GM12878 (cell line): ENCODE results near the gene LAIR1. TPM values are rescaled to one million over a fixed set of nuclear protein-coding genes. Genes with fewer than 3 reads are reported as not detected.

Experiments used
- ATAC-seq: fragments of 200-7000 bp; cut with Tn5 transposase; 3 replicates; pipeline ENCODE4 v1.9.1; 2020; ENCODE audit warnings: mild to moderate bottlenecking, moderate library complexity
- BruUV-seq: library from RNA; stranded (reverse); fragments of 400-500 nt; replicated peaks from 2 replicates; lab custom pipeline; 2021; lab: Mats Ljungman, UMichigan
- CTCF ChIA-PET: fragments of 300-600 bp; sonication (Branson Sonifier 250); formaldehyde crosslinking; extraction: SDS; loops from one replicate; lab custom pipeline; 2021; ENCODE audit warnings: inconsistent platforms; lab: Yijun Ruan, JAX
- POLR2A ChIA-PET: fragments of 350-600 bp; formaldehyde crosslinking; extraction: SDS; loops from one replicate; lab custom pipeline; 2021; ENCODE audit warnings: inconsistent platforms; lab: Charles Lee
- RAD21 ChIA-PET: fragments of 300-600 bp; sonication (Branson Sonifier 250); formaldehyde crosslinking; loops from one replicate; lab custom pipeline; 2023; ENCODE audit warnings: antibody characterized with exemption; ENCODE audit not compliant: unreplicated experiment; lab: Charles Lee
- SMC1A ChIA-PET: fragments of 300-600 bp; sonication (Branson Sonifier 250); formaldehyde crosslinking; loops from one replicate; lab custom pipeline; 2023; ENCODE audit not compliant: unreplicated experiment, uncharacterized antibody; lab: Charles Lee
- DNase-seq: peaks from one replicate; pipeline ENCODE4 v3.0.0-alpha.2; 2011; ENCODE audit warnings: low read depth, low spot score
- FAIRE-seq: peaks from 3 replicates; lab custom pipeline; 2011; peaks lifted over from hg19 to GRCh38; lab: Jason Lieb, UNC
- H2AFZ ChIP-seq: 2 replicates; pipeline ENCODE4 v1.6.0; 2011; ENCODE audit warnings: low read depth, low read length, control low read depth; ENCODE audit not compliant: control insufficient read depth
- H3K27ac ChIP-seq: 2 replicates; pipeline ENCODE4 v1.5.1; 2011; ENCODE audit warnings: control low read depth; ENCODE audit not compliant: control insufficient read depth, insufficient read depth
- H3K27me3 ChIP-seq, 2 experiments: replicated peaks in 1 of 2; 2 replicates each; pipeline versions ENCODE4 v1.6.0 to v1.6.1; 2011; ENCODE audit warnings: low read length in 1 of 2; ENCODE audit not compliant: control insufficient read depth in 2 of 2, insufficient read depth in 2 of 2
- H3K36me3 ChIP-seq, 2 experiments: 2 replicates each; pipeline ENCODE4 v1.5.1; 2011; ENCODE audit warnings: low read length in 1 of 2; ENCODE audit not compliant: control insufficient read depth in 2 of 2, insufficient read depth in 2 of 2
- H3K4me1 ChIP-seq: 2 replicates; pipeline ENCODE4 v1.6.1; 2011; ENCODE audit warnings: mild to moderate bottlenecking, low read length, moderate library complexity, mixed read lengths; ENCODE audit not compliant: control insufficient read depth, insufficient read depth
- H3K4me2 ChIP-seq: 2 replicates; pipeline ENCODE4 v1.6.0; 2011; ENCODE audit warnings: control low read depth; ENCODE audit not compliant: control insufficient read depth, insufficient read depth
- H3K4me3 ChIP-seq: fragments of 200-600 bp; sonication (generic); 2 replicates; pipeline ENCODE4 v1.5.1; 2016
- H3K79me2 ChIP-seq: 2 replicates; pipeline ENCODE4 v1.6.0; 2011; ENCODE audit warnings: low read length; ENCODE audit not compliant: control insufficient read depth, insufficient read depth
- H3K9ac ChIP-seq: 2 replicates; pipeline ENCODE4 v1.8.0; 2011; ENCODE audit warnings: low read length, control low read depth, mixed read lengths; ENCODE audit not compliant: control insufficient read depth, insufficient read depth
- H3K9me3 ChIP-seq: replicated peaks from 3 replicates; pipeline ENCODE4 v1.5.1; 2011; ENCODE audit warnings: mild to moderate bottlenecking, low read length; ENCODE audit not compliant: control insufficient read depth, insufficient read depth
- H4K20me1 ChIP-seq: 2 replicates; pipeline ENCODE4 v1.6.0; 2011; ENCODE audit not compliant: control insufficient read depth, insufficient read depth
- BHLHE40 ChIP-seq, 2 experiments: fragments of 450-650 bp in 1 of 2; IDR thresholded peaks; 2 replicates each; pipeline ENCODE4 v1.6.1; 2011 to 2017; ENCODE audit warnings: low read depth in 2 of 2, borderline replicate concordance in 1 of 2, improper control_type of control experiment in 1 of 2, low read length in 1 of 2, mild to moderate bottlenecking in 1 of 2
- CEBPB ChIP-seq, 2 experiments: fragments of 150-350 bp in 1 of 2; IDR thresholded peaks; 2 replicates each; pipeline ENCODE4 v1.6.1; 2012 to 2014; ENCODE audit warnings: low read depth in 2 of 2, low read length in 2 of 2, borderline replicate concordance in 1 of 2, inconsistent platforms in 1 of 2
- CEBPZ ChIP-seq: fragments of 150-350 bp; IDR thresholded peaks from 2 replicates; pipeline ENCODE4 v1.6.1; 2016; ENCODE audit warnings: low read depth, low read length
- HDGF ChIP-seq: fragments of 450-650 bp; IDR thresholded peaks from 2 replicates; pipeline ENCODE4 v1.6.1; 2016; ENCODE audit warnings: antibody characterized with exemption
- MTA2 ChIP-seq: fragments of 450-650 bp; IDR thresholded peaks from 2 replicates; pipeline ENCODE4 v1.6.1; 2016; ENCODE audit warnings: low read depth, mild to moderate bottlenecking, moderate library complexity
- PAX8 ChIP-seq: fragments of 450-650 bp; IDR thresholded peaks from 2 replicates; pipeline ENCODE4 v1.6.1; 2017; ENCODE audit warnings: mild to moderate bottlenecking, moderate library complexity
- YBX1 ChIP-seq: fragments of 450-650 bp; IDR thresholded peaks from 2 replicates; pipeline ENCODE4 v1.6.1; 2016; ENCODE audit warnings: antibody characterized with exemption
- ZBTB4 ChIP-seq: fragments of 450-650 bp; formaldehyde crosslinking; IDR thresholded peaks from 2 replicates; pipeline ENCODE4 v1.4.0; 2022; ENCODE audit warnings: mild to moderate bottlenecking, moderate library complexity
- WGBS: methylation state at CpG from one replicate; pipeline ENCODE4 v1.1.6; 2016; ENCODE audit warnings: low lambda C conversion rate; ENCODE audit not compliant: insufficient replicate concordance, insufficient coverage; ENCODE audit errors: missing lambda C conversion rate; 5-methylcytosine and 5-hydroxymethylcytosine counted together
- in situ Hi-C: fragments of 300-500 bp; cut with MboI; formaldehyde crosslinking; loops from 9 replicates; pipeline ENCODE4 v1.14.3; 2018; ENCODE audit warnings: mixed read lengths
- intact Hi-C: fragments of 100-400 bp; cut with micrococcal nuclease; formaldehyde crosslinking; loops from one replicate; pipeline ENCODE4 v1.14.2; 2022; ENCODE audit not compliant: unreplicated experiment
- polyA plus RNA-seq, 11 experiments: library from polyadenylated mRNA; depleted of rRNA in 4 of 11; unstranded in 6 of 11; stranded (reverse) in 5 of 11; fragments of >200 nt; fragmentation: Nextera tagmentation in 4 of 11; fragmentation: Illumina TruSeq in 1 of 11; extraction: Ambion mirVana in 4 of 11; extraction: Trizol in 1 of 11; gene quantifications; 1 replicate in 1 of 11; 2 replicates in 10 of 11; pipeline versions ENCODE4 v1.2.1 to v1.2.3, GENCODE V29; 2011 to 2016; ENCODE audit warnings: inconsistent platforms in 2 of 11, missing spikeins in 2 of 11, low read depth in 1 of 11
- total RNA-seq, 4 experiments: library from RNA; depleted of rRNA in 3 of 4; stranded (reverse); fragments of >200 nt in 3 of 4; fragmentation: Illumina TruSeq in 1 of 4; extraction: Trizol in 1 of 4; gene quantifications; 2 replicates each; pipeline versions ENCODE4 v1.2.1 to v1.2.3, GENCODE V29; 2013 to 2021

LAIR1 gene
- total and polyA plus RNA-seq, 10 of the 15 experiments (the other 5 are each of a cell fraction or from before 2014, with no cell fraction given) = 8.6 to 58.2 (median 35.3) TPM

- ChIA-PET CTCF (interaction anchor here (0.5 to 0.9 kb wide), 2 partner anchors 14 to 21 kb away, joined by 3 read pairs; no protein-coding TSS in a partner anchor), RAD21 (interaction anchor here (1.3 kb wide), 1 partner anchor 57 kb away, joined by 4 read pairs; no protein-coding TSS in a partner anchor), POLR2A (interaction anchor here (2.3 kb wide), 1 partner anchor 13 kb away, joined by 12 read pairs; no protein-coding TSS in a partner anchor), SMC1A (interaction anchor here (1.1 to 1.7 kb wide), 2 partner anchors 19 to 58 kb away, joined by 4 to 5 read pairs; no protein-coding TSS in a partner anchor)
- H3K9ac ChIP-seq = no peak overlapping the region
- H3K79me2 ChIP-seq = no peaks in the 10 kb centered on the region
- no TSS peak for BruUV-seq
- H4K20me1 ChIP-seq = no peaks in the 10 kb centered on the region
- FAIRE-seq = no peak
- intact Hi-C loops (no loop called here), in situ Hi-C loops (no loop called here)
- no peak for DNase-seq
- no peak for ATAC-seq
- no peak overlapping the region for H3K4me3 ChIP-seq
- TF ChIP-seq ZBTB4 (CRISPR knock-in tag) (no peak), YBX1 (no peak), HDGF (no peak), PAX8 (no peak), CEBPB (IDR thresholded peaks at IDR 0.05; ENCODE audit: borderline replicate concordance in 1 of 2, low read depth in 2 of 2, low read length in 2 of 2) (no peak), CEBPZ (no peak), MTA2 (no peak), BHLHE40 (IDR thresholded peaks at IDR 0.05; ENCODE audit: borderline replicate concordance in 1 of 2, low read depth in 2 of 2, low read length in 1 of 2) (no peak)
- H3K4me1 ChIP-seq = no peaks in the 10 kb centered on the region
- H3K36me3 ChIP-seq = no peaks in the 10 kb centered on the region
- H3K9me3 ChIP-seq = peaks cover 4% of the 10 kb centered on the region; the same call in 2 of the 3 replicates
- WGBS = 5% methylated on average over 7 of the region's 7 CpGs
- H3K4me2 ChIP-seq = no peak overlapping the region
- no peak overlapping the region for H3K27ac ChIP-seq
- H2AFZ ChIP-seq = no peak overlapping the region
- H3K27me3 ChIP-seq = no peaks in the 10 kb centered on the region
Measured at GRCh38 chr19:54332149-54332548, 32.6 kb downstream of the LAIR1 start.
